ENCODE measurements around the gene HMCN2.
"Not testable (repeated sequence)": the region's sequence is repeated elsewhere in the genome, so short reads cannot be mapped to it uniquely, and the experiment has no call there.

Gene HMCN2

DNA sequence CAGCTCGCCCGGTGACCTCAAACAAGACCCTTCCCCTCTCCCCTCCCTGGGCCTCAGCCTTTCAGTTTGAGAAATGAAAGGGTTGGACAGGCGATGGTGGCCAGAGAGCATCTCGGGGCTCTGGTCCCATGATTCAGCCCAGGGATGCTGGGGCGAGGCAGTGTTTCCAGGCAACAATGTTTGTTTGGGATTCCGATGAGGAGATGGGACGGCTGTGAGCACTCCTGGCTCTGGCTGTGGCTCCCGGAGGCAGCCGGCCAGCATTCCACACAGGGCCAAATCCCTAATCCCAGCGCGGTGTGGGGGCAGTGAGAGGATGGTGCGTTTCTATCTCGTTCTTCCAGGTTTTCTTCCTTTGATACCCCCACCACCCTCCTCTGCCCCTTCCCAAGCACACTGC lies 66.0 kb downstream of the HMCN2 start:
- no peak for DNase-seq

- no peak for DNase-seq
These were observed 66.9 kb downstream of the HMCN2 start for GRCh38 chr9:130332384-130332926.

DNA sequence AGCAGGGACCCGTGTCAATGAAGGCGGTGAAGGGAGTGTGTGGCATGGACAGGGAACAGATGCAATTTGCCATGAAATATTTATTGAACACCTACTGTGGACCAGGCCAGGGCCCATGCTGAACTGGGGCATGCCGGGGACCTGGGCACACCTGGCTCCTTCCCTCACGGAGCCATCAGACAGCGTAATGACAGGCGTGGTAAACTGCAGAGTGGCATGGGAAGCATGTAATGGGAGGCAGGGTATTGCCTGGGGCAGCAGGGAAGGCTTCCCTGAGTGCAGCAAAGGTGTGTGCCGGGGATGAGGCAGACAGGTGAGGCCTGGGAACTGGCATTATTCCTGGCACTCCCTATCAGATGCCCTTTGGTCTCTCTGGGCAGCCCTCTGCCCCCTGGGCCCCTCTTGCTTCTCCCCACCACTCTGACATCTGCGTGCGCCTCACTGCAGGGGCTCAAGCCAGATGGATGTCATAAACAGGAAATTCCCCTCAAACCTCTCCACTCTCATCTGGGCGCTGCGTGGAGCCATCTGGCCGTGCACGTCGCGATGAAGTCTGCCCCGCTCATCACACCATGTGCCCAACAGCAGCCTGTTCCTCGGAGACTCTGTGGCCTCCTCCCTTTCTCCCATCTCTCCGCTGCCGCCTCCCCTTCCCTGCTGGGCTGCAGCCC lies 67.6 kb downstream of the HMCN2 start:
- no peak for DNase-seq

DNA sequence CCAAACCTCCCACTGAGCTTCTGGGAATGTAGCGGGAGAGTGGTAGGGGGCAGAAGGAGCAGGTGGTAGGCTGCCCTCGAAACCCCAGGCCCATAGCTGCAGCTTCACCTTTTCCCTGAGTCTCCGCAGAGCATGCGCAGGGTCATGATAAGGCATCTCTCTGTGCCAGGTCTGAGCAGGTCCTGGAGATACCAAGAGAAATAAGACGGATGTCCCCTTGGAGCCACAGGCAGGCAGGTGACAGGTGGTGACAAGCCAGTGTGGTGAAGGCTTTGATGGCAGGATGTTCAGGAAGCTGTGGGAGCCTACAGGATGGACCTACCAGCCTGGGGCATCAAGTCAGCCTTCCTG lies 68.1 kb downstream of the HMCN2 start:
- no peak for DNase-seq

DNA sequence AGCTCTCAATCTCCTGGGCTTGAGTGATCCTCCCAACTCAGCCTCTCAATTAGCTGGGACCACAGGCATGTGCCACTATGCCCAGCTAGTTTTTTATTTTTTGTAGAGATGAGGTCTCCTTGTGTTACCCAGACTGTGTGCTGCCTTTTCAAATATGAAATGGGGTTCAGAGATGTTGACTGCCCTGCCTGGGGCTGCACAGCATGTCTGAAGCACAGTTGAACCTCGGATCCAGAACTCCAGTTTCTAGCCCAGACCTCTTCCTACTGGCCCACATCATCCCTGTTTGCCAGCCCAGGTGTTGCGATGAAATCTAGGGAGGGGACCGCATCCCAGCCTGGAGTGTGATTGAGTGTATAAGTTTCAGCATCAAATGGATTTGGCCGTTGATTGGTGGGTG lies 69.4 kb downstream of the HMCN2 start:
- DNase-seq: no peak

DNA sequence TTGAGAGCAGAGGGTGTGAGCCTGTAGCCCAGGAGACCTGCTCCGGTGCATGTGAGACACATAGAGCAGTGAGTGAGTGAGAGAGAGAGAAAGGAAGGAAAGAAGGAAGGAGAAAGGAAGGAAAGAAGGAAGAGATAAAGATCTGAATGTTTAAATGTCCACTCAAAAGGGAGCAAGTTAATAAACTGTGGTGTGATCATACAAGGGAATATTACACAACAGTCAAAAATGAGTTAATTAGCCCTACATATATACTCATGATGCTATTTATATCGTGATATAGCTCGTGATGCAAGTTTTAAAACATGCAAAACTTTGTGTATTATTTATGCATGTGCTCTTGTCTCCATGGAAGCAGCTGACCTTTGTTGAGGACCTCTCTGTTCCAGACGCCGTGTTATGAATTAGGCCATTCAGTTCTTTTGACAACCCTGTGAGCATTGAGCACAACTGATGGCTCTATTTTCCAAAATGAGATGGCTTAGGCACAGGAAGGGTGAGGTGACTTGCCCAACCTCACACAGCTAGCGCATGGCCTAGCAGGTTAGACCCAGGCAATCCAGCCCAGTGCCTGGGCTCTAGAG lies 70.6 kb downstream of the HMCN2 start:
- DNase-seq: no peak

GRCh38 chr9:130336885-130337284 lies 71.3 kb downstream of the HMCN2 start:
- DNase-seq: no peak

- DNase-seq: peak; percentile 70
These were observed 71.8 kb downstream of the HMCN2 start for GRCh38 chr9:130337318-130337717.

DNA sequence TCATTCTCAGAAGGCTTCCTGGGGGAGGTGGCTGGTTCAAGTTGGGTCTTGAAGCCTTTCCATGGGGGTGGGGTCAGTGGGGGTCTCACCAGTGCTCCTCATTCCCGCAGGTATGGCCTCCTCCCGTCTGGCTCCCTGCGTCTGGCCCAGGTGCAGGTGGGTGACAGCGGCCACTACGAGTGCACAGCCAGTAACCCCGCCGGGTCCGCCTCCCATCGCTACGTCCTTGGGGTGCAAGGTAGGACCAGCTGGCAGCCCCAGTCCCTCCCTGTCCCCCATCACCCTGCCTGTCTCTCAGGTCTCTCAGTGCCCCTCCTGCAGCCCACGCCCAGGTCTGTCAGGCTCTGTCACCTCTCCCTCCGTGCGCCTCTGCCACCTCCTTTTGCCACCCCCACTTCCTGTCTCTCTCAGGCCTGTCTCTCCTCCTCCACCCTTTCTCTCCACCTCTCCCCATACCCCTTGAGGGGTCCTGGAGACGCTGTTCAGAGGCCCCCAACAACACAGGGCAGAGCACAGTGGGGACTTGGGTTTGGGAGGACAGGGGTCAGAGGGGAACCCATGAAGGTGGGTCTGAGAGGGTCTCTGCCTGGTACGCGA lies 72.3 kb downstream of the HMCN2 start:
- DNase-seq: no peak

DNA sequence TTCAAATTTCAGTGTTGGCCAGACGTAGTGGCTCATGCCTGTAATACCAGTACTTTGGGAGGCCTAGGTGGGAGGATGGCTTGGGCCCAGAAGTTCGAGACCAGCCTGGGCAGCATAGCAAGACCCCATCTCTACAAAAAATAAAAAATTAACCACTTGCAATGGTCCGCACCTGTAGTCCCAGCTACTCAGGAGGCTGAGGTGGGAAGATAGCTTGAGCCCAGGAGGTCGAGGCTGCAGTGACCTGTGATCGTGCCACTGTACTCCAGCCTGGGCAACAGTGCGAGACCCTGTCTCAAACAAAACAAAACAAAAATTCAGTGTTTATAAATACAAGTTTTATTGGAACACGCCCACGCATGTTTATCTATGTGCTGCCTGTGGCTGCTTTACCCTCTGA lies 73.3 kb downstream of the HMCN2 start:
- DNase-seq: not testable (repeated sequence)

DNA sequence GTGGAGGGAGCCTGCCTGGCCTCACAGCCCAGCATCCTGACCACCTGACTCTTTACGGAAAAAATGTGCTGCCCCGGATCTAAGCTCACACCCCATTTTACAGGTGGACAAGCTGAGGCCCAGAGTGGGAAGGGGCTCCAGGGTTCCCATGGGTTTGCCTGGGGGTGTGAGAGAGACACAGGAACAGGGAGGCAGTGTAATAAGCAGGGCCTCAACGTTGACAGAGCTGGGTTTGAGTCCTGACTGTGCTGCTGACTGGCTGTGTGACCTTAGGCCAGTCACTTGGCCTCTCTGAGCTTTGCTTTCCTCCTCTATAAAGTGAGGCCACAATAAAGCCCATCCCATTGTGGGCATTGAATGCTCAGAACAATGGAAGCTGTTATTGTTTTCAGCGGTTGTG lies 73.7 kb downstream of the HMCN2 start:
- no peak for DNase-seq

- DNase-seq: no peak
These were observed 74.5 kb downstream of the HMCN2 start for GRCh38 chr9:130340011-130340410.

- not testable (repeated sequence) for DNase-seq
These were observed 75.0 kb downstream of the HMCN2 start for GRCh38 chr9:130340557-130340956.

GRCh38 chr9:130341128-130341527 lies 75.6 kb downstream of the HMCN2 start:
- DNase-seq: no peak

- DNase-seq: no peak
These were observed 76.5 kb downstream of the HMCN2 start for GRCh38 chr9:130341839-130342713.

- DNase-seq: no peak
These were observed 77.1 kb downstream of the HMCN2 start for GRCh38 chr9:130342714-130343085.

DNA sequence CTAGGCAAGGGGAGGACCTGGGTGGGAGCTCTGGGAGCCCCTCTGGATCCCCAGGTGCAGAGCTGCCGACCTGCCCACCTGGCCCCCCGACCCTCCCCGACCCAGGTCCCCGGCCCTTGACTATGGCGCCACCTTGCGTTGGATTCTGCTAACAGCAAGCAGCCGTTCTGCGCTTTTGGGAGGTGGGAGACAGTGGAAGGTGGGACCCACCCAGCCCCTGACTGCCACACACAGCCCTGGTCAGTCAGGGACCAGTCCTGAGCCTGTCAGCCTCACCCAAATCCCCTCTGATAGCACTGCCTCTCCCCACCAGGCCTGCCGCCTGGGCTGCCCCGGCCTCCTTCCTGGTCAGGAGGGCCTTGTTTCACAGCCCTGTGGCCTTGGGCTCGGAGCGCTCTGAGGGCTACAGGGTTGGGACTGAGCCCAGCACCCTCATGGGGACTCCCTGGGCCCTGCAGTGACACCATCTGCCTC lies 77.9 kb downstream of the HMCN2 start:
- no peak for DNase-seq

DNA sequence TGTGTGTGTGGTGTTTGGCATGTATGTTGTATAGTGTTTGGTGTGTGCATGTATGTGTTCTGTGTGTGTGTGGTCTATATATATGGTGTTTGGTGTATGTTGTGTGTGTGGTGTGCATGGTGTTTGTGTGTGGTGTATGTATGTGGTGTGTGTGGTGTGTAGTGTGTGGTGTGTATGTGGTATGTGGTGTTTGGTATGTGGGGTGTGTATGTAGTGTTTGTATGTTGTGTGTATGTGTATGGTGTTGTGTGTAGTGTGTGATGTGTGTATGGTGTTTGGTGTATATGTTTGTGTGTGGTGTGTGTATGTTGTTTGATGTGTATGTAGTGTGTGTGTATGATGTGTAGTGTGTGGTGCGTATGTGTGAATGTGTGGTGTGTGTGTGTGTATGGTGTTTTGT lies 78.8 kb downstream of the HMCN2 start:
- DNase-seq: no peak

DNA sequence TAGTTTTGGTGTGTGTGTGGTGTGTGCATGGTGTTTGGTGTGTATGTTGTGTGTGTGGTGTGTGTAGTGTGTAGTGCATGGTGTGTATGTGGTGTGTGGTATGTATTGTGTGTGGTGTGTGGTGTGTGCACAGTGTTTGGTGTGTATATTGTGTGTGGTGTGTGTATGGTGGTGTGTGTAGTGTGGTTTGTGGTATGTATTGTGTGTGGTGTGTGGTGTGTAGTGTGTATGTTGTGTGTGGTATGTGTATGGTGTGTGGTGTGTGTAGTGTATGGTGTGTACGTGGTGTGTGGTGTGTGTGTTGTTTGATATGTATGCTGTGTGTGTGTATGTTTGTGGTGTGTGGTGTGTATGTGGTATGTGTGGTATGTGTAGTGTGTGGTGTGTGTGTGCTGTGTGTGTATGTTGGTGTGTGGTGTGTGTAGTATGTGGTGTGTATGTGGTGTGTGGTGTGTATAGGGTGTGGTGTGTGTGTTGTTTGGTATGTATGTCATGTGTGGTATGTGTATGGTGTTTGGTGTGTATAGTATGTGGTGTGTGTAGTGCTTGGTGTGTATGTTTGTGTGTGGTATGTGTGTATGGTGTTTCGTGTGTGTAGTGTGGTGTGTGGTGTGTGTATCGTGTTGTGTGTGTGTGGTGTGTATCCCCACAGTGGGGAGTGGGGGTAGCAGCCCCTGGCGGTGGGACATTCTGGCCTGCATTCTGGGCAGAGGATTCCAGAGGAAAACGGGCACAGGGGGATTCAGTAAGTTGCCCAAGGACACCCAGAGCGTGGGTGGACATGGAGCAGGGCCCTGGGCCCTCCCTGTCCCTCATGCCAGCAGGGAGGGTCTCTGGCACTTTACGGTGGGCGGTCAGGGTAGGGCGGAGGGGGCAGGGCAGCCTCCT lies 79.7 kb downstream of the HMCN2 start:
- no peak for DNase-seq

DNA sequence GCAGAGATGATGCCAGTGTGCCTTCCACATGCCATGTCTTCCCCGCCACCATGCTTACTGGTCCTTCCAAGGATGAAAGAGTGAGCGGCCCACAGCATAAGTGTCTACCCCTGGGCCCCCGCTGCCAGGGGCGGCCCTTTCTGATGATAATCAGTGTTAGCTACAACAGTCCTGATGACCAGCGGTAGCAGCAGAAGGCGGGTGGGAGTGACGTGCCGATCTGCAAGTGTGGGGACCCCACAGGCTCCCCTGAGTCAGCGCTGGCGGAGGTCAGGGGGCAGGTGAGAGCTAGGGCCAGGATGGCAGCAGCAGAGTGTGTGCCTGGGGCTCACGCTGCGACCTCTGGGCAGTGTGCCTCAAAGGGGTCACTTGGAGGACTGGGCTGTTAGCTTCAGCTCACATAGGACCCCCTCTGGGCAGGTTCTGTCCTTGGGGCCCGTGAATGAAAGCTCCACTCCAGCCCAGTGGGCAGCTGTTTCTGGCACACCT lies 80.4 kb downstream of the HMCN2 start:
- no peak for DNase-seq

DNA sequence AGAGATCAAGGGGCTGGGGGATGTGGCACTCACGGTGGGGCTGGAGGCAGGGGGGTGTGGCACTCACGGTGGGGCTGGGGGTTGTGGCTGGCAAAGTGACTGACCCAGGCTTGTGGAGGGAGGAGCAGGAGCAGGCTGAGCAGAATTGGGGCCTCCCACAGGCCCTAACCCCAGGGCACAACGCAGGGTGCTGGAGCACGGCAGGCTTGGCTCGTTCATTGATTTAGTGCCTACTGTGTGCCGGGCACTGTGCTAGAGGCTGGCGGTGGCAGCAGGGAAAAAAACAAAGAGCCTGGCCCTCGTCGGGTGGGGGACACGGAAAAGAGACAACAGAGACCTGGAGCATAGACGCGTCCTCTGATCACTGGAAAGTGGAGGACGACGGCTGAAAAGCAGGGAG lies 80.9 kb downstream of the HMCN2 start:
- DNase-seq: no peak

DNA sequence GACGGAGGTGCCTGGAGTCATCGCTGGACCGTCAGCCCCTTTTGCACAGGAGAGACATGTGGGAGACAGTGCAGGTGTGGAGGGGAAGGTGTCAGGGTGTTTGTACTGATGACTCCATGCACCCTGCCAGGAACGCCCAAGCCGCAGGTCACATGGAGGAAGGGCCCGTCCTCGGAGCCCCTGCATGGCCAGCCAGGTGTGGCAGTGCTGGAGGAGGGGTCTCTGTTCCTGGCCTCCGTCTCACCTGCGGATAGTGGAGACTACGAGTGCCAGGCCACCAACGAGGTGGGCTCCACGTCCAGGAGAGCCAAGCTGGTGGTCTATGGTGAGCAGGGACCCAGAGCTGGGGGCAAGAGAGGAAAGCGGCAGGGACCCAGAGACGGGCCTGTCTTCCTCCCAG lies 81.5 kb downstream of the HMCN2 start:
- DNase-seq: no peak

Measured in NCI-H2029 (cell line).